HG03378 (cell line): ENCODE data around the gene CALML4.

Experiments
- ATAC-seq: cut with Tn5 transposase; IDR thresholded peaks from one replicate; pipeline ENCODE4 v1.9.1; 2021; ENCODE audit warnings: mild to moderate bottlenecking, moderate library complexity; ENCODE audit not compliant: unreplicated experiment

CALML4 gene

GRCh38 chr15:68151277-68151676 is 53.9 kb downstream of the CALML4 start:
- ATAC-seq = no peak

DNA sequence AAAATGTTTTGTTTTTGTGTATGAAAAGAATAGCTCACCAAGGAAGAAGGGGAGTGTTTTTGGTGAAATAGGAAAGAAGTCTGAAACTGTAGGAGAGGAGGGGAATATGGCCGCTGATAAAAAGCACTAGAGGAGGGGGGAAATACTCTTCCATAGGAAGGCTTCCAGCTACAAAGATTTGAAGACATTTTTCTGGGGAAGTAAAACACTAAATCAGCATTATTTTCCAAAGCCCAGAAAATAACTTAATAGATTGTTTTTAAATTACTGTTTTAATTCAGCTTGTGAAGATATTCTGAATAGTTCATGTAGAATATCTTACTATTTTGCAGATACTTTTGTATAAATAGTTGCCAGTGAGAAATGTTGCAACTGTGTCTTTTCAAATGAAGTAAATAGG is 54.9 kb downstream of the CALML4 start:
- ATAC-seq = no peak

DNA sequence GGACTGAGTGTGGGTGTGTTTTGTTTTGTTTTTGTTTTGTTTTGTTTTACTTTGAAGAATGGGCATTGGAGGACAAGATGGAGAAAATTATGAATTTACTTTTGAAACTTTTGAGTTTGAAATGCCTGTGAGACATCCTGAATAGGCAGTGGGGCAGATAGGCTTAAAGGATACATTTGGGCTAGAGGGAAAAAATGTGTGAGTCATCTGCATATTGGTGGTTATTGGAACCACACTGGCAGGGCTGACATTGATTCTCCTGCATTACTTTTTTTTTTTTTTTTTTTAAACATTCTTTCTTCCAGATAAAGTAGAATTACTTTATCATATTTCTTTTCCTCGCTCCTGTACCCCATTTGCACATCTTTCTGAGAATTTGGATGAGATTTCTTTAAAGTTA is 56.1 kb downstream of the CALML4 start:
- ATAC-seq = no peak

GRCh38 chr15:68148039-68148438 is 57.1 kb downstream of the CALML4 start:
- ATAC-seq = no peak

DNA sequence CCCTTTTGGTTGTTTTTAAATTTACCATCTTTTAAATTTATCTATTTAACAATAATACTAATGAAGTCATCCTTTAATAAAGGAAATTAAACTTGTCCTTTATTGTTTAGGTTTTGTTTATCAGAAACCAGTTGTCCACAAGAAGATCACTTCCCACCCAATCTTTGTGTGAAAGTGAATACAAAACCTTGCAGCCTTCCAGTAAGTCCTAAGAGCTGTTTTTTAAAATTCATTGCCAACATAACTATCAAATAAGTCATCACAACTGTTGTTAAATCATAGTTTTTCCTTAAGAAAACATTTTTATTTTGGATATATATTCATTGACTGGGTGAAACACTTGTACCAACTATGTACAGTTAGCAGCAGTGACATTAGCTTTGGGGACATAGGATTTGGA is 59.4 kb downstream of the CALML4 start:
- no peak for ATAC-seq

DNA sequence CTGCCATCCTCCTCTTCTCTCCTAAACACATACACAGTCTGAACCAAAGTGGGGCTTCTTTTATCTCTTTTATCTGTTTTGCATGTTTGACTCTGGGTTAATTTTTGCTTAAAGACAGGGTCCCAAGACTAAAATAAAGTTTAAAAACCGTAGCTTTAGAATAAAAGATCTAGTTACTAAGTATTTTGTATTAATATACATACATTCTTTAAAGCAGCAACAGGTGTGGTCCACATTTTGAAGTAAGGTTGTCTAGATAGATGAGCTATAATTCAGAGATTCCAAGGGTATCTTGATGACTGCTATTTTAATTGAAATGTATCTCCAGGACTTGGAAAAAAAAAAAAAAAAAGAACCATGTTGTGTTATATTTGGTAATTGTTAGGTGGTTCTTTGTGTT is 61.3 kb downstream of the CALML4 start:
- no peak for ATAC-seq

DNA sequence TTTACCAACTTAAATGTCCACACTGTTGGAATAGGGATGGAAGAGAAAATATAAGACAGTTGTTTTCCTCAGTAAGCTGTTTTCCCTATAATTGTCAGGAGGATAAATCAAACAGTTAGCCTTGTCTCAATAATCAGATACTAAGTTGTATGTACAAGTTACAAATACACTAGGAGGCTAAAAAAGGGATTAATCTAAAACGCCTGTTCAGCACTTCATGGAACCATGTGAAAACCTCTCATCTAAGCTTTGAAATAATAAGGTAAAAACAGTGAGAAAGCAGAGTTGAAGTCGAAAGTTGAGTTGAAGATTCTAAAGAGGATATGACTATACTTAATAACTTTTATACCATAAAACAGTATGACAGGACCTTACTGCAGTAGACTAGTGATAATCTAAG is 62.0 kb downstream of the CALML4 start:
- ATAC-seq = no peak
